ENCODE results near the gene CLIC4.
"Not testable (repeated sequence)": the region's sequence is repeated elsewhere in the genome, so short reads cannot be mapped to it uniquely, and the experiment has no call there.

The CLIC4 gene

DNA sequence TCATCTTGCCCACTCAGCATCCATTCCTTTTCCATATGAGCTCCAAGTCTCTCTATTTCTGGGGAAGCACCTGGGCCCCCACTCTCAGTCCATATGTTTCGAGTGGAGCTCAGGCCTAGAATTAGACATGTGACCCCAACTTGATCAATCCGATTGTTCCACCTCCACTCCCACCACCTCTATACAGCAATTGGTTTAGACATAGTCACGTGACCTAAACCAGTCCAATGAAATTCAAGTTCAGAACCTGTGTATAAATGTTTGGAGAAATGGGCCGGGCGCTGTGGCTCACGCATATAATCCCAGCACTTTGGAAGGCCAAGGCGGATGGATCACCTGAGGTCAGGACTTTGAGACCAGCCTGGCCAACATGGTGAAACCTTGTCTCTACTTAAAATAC is 29.6 kb upstream of the CLIC4 start:
- no peak for DNase-seq (ENCODE audit: low read depth)
- no peak overlapping the region for H3K4me3 ChIP-seq (ENCODE audit: low read depth, low read length)

GRCh38 chr1:24717887-24718650 is 27.2 kb upstream of the CLIC4 start:
- no peak for DNase-seq (ENCODE audit: low read depth)
- H3K4me3 ChIP-seq (ENCODE audit: low read depth, low read length): no peak overlapping the region

- no peak overlapping the region for H3K4me3 ChIP-seq (ENCODE audit: low read depth, low read length)
- no peak for DNase-seq (ENCODE audit: low read depth)
Measured at GRCh38 chr1:24720152-24720551, 25.1 kb upstream of the CLIC4 start.

DNA sequence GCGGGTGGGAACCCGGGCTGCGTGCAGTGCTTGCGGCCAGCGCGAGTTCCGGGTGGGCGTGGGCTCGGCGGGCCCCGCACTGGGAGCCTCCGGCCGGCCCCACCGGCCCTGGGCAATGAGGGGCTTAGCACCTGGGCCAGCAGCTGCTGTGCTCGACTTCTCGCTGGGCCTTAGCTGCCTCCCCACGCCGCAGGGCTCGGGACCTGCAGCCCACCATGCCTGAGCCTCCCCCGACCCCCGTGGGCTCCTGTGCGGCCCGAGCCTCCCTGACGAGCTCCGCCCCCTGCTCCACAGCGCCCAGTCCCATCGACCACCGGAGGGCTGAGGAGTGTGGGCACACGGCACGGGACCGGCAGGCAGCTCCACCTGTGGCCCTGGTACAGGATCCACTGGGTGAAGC is 23.7 kb upstream of the CLIC4 start:
- DNase-seq (ENCODE audit: low read depth): no peak
- no peak overlapping the region for H3K4me3 ChIP-seq (ENCODE audit: low read depth, low read length)

GRCh38 chr1:24722073-24723035 is 22.9 kb upstream of the CLIC4 start:
- H3K4me3 ChIP-seq (ENCODE audit: low read depth, low read length); DNase-seq (ENCODE audit: low read depth): not testable (repeated sequence)

GRCh38 chr1:24724345-24725208 is 20.7 kb upstream of the CLIC4 start:
- H3K4me3 ChIP-seq (ENCODE audit: low read depth, low read length): no peak overlapping the region
- no peak for DNase-seq (ENCODE audit: low read depth)

DNA sequence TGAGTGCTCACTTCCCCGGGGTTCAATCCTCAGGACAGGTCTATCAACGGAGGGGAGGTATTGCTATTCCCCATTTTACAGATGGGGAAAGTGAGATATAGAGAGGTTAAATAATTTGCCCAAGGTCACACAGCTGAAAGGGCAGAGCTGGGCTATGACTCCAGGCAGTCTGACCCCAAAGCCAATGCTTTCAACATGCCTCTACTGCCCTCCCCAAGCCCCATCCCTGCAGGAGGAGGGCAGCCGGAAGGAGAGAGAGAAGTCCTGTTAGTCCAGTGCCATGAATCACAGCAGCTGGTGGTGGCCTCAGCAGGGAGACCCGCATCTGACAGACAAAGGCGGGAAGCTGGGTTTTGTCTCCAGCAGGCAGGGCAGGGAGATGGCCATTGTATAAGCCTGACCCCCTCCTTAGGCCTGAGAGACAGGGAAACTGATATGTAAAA is 20.0 kb upstream of the CLIC4 start:
- no peak for DNase-seq (ENCODE audit: low read depth)
- no peak overlapping the region for H3K4me3 ChIP-seq (ENCODE audit: low read depth, low read length)

DNA sequence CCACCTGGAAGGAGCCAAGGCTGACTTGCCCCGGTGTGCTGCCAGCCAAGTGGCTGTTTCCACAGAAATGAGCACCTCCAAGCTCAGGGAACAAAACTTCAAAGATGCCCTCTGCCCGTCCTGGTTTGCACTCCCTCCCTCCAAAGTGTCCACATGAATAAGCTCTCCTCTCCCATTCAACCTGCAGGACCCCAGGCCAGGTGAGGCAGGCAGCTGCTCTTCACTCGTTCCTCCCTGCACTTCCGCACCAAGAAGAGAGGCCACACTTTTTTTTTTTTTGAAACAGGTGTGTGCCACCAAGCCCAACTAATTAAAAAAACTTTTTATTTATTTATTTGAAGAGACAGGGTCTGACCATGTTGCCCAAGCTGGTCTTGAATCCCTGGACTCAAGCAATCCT is 18.5 kb upstream of the CLIC4 start:
- H3K4me3 ChIP-seq (ENCODE audit: low read depth, low read length): no peak overlapping the region
- no peak for DNase-seq (ENCODE audit: low read depth)

- no peak overlapping the region for H3K4me3 ChIP-seq (ENCODE audit: low read depth, low read length)
- no peak for DNase-seq (ENCODE audit: low read depth)
Measured at GRCh38 chr1:24727501-24728216, 17.6 kb upstream of the CLIC4 start.

GRCh38 chr1:24728982-24729381 is 16.3 kb upstream of the CLIC4 start:
- no peak for DNase-seq (ENCODE audit: low read depth)
- H3K4me3 ChIP-seq (ENCODE audit: low read depth, low read length): no peak overlapping the region

GRCh38 chr1:24732186-24732885 is 12.9 kb upstream of the CLIC4 start:
- no peak for DNase-seq (ENCODE audit: low read depth)
- H3K4me3 ChIP-seq (ENCODE audit: low read depth, low read length): no peak overlapping the region

- not testable (repeated sequence) for DNase-seq (ENCODE audit: low read depth)
Measured at GRCh38 chr1:24733342-24733741, 11.9 kb upstream of the CLIC4 start.

DNA sequence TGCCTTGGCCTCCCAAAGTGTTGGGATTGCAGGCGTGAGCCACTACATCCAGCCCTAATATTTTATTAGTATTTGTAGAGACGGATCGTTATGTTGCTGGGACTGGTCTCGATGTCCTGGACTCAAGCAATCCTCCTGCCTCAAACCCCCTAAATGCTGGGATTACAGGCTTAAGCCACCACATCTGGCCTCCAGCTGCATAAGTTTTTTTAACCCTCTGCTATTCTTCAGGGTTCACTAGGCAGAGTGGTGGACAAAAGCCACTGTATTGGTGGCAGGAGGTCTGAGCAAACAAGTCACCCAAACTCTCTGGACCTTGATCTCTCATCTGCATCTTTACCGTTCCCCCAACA is 10.1 kb upstream of the CLIC4 start:
- DNase-seq (ENCODE audit: low read depth): no peak
- no peak overlapping the region for H3K4me3 ChIP-seq (ENCODE audit: low read depth, low read length)

More at GRCh38 chr1:24733342-24733741, 11.9 kb upstream of the CLIC4 start:
- H3K4me3 ChIP-seq (ENCODE audit: low read depth, low read length): not testable (repeated sequence)

GRCh38 chr1:24735509-24736375 is 9.5 kb upstream of the CLIC4 start:
- H3K4me3 ChIP-seq (ENCODE audit: low read depth, low read length): no peak overlapping the region

DNA sequence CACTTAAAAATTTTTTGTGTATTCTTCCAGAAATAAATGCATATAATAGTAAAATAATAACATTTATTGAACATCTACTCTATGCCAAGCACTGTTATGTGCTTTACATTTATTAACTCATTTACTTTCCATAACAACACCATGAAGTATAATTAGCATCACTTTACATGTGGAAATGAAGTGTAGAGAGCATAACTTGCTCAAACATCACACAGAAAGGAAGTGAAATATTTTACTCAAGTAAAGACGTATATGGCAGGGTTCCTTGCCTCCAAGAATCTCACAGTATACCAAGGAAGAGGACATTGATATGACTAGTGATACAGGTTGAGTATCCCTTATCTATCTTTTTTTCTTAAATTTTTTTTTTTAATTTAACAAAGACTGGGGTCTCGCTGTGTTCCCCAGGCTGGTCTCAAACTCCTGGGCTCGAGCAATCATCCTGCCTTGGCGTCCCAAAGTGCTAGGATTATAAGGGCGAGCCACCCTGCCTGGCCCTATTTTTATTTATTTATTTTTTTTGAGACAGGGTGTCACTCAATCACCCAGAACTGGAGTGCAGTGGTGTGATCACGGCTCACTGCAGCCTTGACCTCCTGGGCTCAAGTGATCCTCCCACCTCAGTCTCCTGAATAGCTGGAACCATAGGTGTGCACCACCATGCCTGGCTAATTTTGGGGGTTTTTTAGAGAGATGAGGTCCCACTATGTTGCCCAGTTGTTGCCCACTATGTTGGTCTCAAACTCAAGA is 7.7 kb upstream of the CLIC4 start:
- H3K4me3 ChIP-seq (ENCODE audit: low read depth, low read length): no peak overlapping the region
- no peak for DNase-seq (ENCODE audit: low read depth)

More at GRCh38 chr1:24735509-24736375, 9.5 kb upstream of the CLIC4 start:
- no peak for DNase-seq (ENCODE audit: low read depth)

GRCh38 chr1:24739241-24739640 is 6.0 kb upstream of the CLIC4 start:
- no peak overlapping the region for H3K4me3 ChIP-seq (ENCODE audit: low read depth, low read length)
- no peak for DNase-seq (ENCODE audit: low read depth)
